HG02981 (cell line): ENCODE data around the gene NR1D1.

Source experiments
- ATAC-seq: cut with Tn5 transposase; IDR thresholded peaks from one replicate; pipeline ENCODE4 v1.9.1; 2021; ENCODE audit warnings: mild to moderate bottlenecking, moderate library complexity; ENCODE audit not compliant: unreplicated experiment

Gene NR1D1

DNA sequence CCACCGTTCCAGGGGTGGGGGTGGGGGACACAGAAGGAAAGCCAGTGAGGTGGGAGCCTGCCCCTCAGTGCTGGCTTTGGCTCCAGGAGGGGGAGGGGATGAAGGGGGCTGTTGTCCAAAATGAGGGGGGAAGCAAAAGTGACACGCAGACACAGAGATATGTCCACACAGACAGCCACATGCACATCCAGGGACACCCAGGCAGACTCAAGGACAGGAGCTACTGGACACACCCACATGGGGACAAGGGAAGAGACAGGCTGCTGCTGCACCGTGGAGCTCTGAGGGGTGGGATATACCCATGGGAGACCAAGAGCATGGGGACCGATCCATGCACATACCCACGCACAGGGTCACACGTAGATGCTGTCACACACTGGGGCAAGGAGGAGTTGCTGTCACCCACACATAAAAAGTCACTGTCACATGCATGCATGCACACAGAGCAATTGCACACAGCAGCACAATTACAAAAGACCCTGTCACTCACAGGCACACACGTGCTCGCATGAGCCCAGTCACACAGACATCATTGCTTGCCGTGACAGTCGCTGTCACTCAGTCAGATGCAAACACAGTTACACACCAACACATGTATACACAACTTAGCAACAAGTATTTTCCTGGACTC is 36.4 kb downstream of the NR1D1 start:
- ATAC-seq, result no peak

- ATAC-seq, result no peak
Measured at GRCh38 chr17:40063187-40063771, 37.1 kb downstream of the NR1D1 start.

GRCh38 chr17:40062329-40063186 is 37.8 kb downstream of the NR1D1 start, which contains the start of gene THRA:
TSS of gene THRA (plus strand) at chr17:40062965. CDS start at chr17:40074489, 11,524 bp downstream.
- no peak for ATAC-seq

GRCh38 chr17:40061609-40062038 is 38.8 kb downstream of the NR1D1 start:
- no peak for ATAC-seq

GRCh38 chr17:40060887-40061608 is 39.3 kb downstream of the NR1D1 start:
- no peak for ATAC-seq

- no peak for ATAC-seq
Measured at GRCh38 chr17:40059729-40060475, 40.5 kb downstream of the NR1D1 start.

DNA sequence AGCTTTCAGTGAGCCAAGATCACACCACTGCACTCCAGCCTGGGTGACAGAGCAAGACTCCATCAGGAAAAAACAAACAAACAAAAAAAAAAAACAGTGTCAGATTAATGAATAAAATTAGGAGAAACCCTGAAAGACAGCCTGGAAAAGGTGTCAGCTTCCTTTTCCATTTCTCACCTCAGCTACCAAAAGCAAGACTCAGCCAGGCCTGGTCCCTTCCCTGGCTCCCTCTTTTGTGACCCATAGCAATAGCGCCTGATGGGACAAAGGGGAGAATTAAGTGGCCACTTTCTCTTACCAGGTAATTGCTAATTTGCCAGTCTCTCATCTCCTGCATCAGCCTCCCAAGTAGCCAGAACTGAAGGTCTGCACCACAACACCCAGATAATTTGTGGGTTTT is 41.5 kb downstream of the NR1D1 start:
- ATAC-seq, result no peak

DNA sequence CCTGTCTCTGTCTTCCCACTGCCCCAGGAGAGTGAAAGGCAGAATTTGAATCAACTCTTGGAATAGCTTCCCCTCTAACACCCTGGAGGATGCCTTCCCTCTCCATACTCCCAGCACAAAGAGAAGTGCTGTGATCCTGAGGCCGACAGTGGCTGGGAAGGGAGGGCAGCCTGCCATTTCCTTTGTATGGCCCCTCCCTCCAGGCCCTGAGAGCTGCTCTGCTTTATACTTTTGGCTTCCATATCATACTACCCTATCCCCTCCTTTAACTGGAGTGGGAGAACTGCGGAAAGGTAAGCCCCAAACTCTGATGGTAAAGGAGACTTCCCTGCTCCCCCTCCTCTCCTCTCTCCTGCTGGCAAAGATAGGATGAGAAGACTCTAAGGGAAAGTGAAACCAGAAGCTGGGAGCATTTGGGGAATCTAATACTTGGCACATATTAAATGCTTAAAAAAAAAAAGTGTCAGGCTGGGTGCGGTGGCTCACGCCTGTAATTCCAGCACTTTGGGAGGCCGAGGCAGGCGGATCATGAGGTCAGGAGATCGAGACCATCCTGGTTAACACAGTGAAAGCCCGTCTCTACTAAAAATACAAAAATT is 42.1 kb downstream of the NR1D1 start:
- ATAC-seq, result no peak

GRCh38 chr17:40056379-40057015 is 43.9 kb downstream of the NR1D1 start:
- no peak for ATAC-seq
